WI38 (cell line): ENCODE measurements around the gene SP9.
A peak's percentile ranks its signal among the peaks of the same experiment; 100 is the strongest.

Source experiments
- H3K4me3 ChIP-seq: 2 replicates; pipeline ENCODE4 v1.5.1; 2011; ENCODE audit warnings: low read depth, mild to moderate bottlenecking, control low read depth, low read length
- TF ChIP-seq, protein P1 (sequence below): IDR thresholded peaks from 2 replicates; pipeline ENCODE4 v1.5.1; 2012; ENCODE audit warnings: low read depth, mild to moderate bottlenecking, control low read depth, low read length

Gene SP9

DNA sequence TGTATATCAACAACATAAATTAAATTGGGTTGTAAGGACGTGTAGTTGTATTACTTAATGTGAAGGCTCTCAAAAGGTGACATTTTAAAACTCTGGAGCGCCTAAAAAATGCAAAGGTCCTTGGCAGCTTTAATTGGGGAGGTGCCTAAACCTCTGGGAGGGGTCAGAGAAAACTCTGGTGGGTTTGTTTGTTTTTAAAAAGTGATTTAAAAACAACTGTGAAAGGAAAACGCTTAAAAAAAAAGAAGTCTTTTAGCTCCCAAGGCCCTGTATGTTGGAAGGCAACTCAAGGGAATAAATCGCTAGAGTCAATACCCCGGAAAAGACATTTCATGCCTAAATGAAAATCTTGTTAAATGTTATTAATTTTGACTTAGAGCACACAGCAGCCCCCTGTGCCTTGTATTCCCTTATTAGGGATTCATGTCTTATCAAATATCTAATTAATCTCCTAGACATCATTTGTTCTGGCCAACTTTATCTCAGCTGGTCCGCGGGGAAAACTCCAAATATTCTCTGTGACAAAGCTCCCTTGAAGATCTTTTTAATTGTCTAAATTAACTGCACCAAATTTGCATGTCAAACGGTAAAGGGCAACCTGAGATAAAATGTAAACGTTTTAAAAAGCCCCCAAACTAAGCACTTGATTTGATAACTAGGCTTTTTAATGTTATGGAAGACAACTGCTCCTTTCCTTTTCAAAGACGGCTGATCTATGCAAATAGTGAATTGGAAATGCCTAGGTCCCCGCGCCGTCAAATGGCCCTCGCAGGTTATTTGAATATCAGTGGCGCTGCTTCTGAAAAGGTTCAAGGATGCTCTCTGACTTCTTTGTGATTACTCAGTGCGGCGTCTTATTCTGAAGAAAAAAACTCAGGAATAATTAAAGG, 4.2 kb downstream of the SP9 start:
- no peak overlapping the region for H3K4me3 ChIP-seq
- TF ChIP-seq, protein P1, sequence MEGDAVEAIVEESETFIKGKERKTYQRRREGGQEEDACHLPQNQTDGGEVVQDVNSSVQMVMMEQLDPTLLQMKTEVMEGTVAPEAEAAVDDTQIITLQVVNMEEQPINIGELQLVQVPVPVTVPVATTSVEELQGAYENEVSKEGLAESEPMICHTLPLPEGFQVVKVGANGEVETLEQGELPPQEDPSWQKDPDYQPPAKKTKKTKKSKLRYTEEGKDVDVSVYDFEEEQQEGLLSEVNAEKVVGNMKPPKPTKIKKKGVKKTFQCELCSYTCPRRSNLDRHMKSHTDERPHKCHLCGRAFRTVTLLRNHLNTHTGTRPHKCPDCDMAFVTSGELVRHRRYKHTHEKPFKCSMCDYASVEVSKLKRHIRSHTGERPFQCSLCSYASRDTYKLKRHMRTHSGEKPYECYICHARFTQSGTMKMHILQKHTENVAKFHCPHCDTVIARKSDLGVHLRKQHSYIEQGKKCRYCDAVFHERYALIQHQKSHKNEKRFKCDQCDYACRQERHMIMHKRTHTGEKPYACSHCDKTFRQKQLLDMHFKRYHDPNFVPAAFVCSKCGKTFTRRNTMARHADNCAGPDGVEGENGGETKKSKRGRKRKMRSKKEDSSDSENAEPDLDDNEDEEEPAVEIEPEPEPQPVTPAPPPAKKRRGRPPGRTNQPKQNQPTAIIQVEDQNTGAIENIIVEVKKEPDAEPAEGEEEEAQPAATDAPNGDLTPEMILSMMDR: no peak

DNA sequence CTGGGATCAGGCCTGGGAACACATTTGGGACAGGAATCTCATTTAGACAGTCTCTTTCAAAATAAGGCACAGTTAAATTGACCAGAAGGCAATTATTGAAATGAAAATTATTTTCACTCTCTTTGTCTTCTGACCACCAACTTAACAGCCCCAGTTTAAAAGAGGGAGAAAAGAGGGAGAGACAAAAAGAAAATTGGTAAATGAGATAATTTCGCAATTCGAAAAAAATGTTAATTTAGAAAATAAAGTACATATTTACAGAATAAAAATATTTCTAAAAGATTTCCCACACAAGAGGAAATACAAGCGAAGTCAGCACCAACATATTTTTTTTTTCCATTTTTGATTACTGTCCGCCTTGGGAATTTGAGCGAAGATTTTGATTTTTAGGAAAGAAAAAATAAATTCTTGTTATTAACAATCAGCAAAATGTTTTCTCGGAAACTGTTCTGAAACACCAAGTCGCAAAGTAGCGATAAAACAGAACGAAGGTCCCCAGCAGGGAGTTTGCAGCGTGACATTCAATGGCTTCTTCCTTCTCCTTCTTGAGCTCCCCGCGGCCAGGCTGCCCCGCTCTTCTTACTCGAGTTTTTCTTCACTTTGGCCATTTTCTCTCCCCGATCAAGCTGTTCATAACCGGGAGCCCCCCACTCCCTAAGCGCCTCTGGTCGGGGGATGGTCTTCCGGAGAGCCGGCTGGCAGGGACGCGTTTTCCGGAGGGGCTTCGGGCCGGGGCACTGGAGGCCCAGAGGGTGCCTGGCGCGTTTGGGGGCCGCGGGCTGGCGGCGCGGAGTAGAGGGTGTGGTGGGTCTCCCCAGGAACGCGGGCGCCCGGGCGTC, 5.0 kb downstream of the SP9 start:
- TF ChIP-seq, protein P1: no peak
- no peak overlapping the region for H3K4me3 ChIP-seq

DNA sequence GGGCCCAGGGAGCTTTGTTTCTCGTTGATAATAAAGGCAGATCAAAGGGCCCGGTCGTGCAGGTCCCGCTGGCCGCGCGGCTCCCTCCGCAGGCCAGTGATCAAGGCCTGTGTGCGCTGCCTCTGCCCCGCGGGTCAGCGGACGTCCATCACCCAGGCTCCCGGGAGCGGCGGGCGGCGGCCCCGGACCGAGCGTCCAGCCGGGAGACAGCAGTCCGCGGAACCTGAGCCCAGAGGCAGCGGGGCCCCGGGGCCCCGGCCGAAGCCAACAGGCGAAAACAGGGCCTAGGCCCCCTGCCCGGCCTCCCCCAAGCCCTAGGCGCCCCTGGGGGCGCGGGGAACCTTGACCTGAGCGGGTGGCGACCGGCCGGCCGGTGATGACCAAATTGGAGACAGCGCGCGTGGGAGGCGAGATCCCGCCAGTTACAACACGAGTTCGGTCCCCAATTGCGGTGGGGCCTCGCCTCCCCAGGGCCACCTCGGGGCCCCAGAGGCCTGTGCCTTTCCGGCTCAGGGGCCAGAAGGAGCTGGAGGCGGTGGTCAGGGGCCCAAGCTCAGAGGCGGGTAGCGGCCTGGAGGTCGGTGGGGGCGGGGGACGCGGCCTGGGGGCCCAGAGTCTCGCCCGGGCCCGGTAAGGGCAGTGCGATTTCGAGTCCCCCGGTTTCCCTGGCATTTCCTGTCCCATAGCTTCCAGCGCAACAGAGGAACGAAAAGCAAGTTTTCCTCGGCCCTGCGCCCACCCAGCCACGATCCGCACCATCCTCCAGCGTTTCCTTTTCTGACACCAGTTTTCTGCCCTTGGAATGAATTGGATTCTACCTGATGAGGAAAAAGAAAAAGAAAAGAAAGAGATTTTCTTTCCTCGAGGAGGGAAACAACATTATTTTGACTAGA, 5.9 kb downstream of the SP9 start:
- H3K4me3 ChIP-seq: no peak overlapping the region
- TF ChIP-seq, protein P1: no peak

DNA sequence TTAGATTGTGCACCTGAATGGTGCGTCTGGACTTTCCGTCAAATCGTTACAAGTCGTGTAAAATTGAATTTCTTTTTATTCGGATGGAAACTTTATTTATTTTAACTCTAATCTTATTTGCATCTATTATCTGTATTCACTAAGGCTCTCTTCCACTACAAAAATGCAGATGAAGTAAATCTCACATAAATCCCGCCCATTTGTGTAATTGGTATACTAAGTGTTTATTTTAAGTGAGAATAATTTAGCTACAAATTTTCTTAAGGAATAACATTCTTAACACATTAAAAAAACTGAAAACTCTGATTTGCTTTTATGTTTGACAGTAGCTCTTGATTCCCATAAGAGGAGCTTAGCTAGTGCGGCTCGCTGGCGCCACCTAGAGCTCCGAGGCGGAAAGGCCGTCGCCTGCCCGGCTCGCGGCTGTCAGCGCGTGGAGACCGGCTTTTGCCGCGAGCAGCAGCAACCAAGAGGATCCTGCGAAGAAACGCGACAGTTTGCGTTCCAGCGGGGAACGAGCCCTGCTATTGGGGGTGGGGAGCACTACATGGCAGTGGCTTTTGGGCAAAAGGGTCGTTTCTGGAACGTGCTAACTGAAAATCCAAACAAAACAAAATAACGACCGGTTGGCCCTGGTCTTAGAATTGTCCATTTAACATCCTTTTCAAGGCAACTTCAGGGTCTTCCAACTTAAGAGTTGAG, 6.7 kb downstream of the SP9 start:
- no peak overlapping the region for H3K4me3 ChIP-seq
- TF ChIP-seq, protein P1: peak; percentile 98

DNA sequence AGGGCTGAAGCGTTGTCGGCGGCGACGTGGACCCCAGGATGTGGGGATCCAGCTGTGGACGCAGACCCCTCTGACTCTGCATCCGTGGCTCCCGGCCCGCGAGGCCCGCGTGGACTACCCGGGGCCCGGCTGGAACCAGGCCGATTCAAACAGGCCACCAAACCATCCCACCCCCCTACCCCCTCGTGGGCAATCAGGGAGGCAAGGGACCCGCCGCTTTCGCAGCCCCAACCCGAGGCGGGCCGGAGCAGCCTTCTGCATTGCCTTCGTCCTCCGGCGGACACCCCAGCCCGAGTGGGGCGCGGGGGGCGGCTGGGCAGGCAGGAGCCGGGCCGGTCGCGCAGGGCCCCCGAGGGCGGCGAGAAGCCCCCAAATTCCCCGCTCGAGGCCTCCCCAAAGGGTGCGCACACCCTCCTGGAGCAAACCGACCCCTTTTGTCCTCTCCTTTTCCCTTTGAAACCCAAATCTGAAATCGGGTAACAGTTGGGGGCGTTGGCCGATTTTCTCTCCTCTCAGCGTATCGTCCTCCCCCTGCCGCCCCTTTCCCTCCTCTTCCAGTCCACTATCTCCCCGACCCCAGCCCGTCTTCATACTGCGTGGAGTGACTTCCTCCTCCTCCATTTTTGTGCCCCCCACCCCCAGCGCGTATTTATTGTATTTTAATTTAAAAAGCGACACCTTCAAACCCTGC, 7.4 kb downstream of the SP9 start:
- TF ChIP-seq, protein P1: no peak
- H3K4me3 ChIP-seq: no peak overlapping the region

DNA sequence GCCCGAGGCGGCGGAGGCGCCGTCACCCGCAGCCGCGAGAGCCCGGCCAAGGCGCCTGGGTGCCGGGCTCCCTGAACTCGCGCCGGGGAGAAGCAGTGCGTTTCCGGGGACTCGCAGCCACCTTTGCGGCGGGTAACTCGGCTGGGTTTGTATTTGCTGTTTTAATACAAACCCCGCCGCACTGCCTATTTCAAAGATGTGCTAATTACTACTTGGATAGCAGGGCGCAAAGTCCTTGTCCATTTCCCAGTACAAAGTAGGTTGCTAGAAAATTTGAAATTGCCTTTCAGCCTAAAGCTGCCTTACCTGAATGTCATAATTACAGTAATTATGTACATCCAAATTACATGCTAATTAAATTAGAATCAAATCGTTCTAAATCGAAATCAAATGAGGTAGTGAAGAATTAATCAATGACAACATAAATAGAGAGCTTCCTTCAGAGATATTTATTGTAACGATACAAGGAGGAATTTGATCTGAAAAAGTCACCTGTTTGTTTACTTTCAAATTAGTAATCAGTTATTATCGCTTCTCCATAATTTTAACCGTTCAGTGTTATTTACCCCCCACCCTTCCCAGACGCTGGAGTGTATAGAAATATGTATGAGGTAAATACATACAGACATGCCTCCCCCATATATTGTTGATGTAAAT, 8.1 kb downstream of the SP9 start:
- TF ChIP-seq, protein P1: no peak
- no peak overlapping the region for H3K4me3 ChIP-seq
